HG02642 (cell line): ENCODE data around the gene VDAC2.

ENCODE experiments used
- ATAC-seq: cut with Tn5 transposase; IDR thresholded peaks from one replicate; pipeline ENCODE4 v1.9.1; 2021; ENCODE audit warnings: mild to moderate bottlenecking; ENCODE audit not compliant: unreplicated experiment, poor library complexity

Gene VDAC2

GRCh38 chr10:75228278-75228677, 17.7 kb downstream of the VDAC2 start:
- no peak for ATAC-seq

- no peak for ATAC-seq
These were observed 18.2 kb downstream of the VDAC2 start for GRCh38 chr10:75228834-75229233.

GRCh38 chr10:75229971-75230370, 19.4 kb downstream of the VDAC2 start:
- no peak for ATAC-seq

GRCh38 chr10:75230600-75231038, 20.0 kb downstream of the VDAC2 start:
- ATAC-seq: peak; percentile 40

- ATAC-seq: no peak
These were observed 21.3 kb downstream of the VDAC2 start for GRCh38 chr10:75231672-75232581.

- no peak for ATAC-seq
These were observed 22.9 kb downstream of the VDAC2 start for GRCh38 chr10:75233444-75234016.

GRCh38 chr10:75234017-75234682, 23.6 kb downstream of the VDAC2 start:
- ATAC-seq: peak; percentile 50

- peak; percentile 5 for ATAC-seq
These were observed 24.2 kb downstream of the VDAC2 start for GRCh38 chr10:75234683-75235374.

GRCh38 chr10:75235375-75236177, 25.0 kb downstream of the VDAC2 start, which contains the start of gene COMTD1:
TSS of gene COMTD1 (minus strand) at chr10:75235957. CDS start at chr10:75235928, 29 bp downstream.
- peak; percentile 80 for ATAC-seq

- ATAC-seq: no peak
These were observed 25.7 kb downstream of the VDAC2 start for GRCh38 chr10:75236178-75236825.

- no peak for ATAC-seq
These were observed 27.8 kb downstream of the VDAC2 start for GRCh38 chr10:75238182-75239095.

GRCh38 chr10:75239096-75239790, 28.6 kb downstream of the VDAC2 start:
- ATAC-seq: no peak

- ATAC-seq: no peak
These were observed 29.9 kb downstream of the VDAC2 start for GRCh38 chr10:75240329-75241076.

GRCh38 chr10:75243426-75243825, 32.8 kb downstream of the VDAC2 start:
- no peak for ATAC-seq

GRCh38 chr10:75244487-75245353, 34.1 kb downstream of the VDAC2 start:
- ATAC-seq: no peak
